Spinal cord (tissue), 10 donors: Measurements from ENCODE around the gene PRSS12. TPM values are rescaled to one million over a fixed set of nuclear protein-coding genes. Genes with fewer than 3 reads are reported as not detected.

Source experiments
- DNase-seq, 6 donors: peaks; one replicate each; pipeline versions ENCODE4 v3.0.0 to v3.0.0-alpha.2; 2013 to 2015; ENCODE audit warnings: low spot score in 6 of 6, low read depth in 4 of 6
- H3K27ac ChIP-seq: one replicate; pipeline ENCODE4 v1.5.1; 2013; ENCODE audit warnings: low read depth, low read length, control low read depth
- H3K27me3 ChIP-seq: one replicate; pipeline ENCODE4 v1.6.1; 2013; ENCODE audit warnings: low read length; ENCODE audit not compliant: control insufficient read depth, insufficient read depth
- H3K36me3 ChIP-seq: one replicate; pipeline ENCODE4 v1.6.1; 2013; ENCODE audit warnings: low read length; ENCODE audit not compliant: control insufficient read depth, insufficient read depth
- H3K4me1 ChIP-seq: one replicate; pipeline ENCODE4 v1.6.1; 2013; ENCODE audit warnings: low read length; ENCODE audit not compliant: control insufficient read depth, insufficient read depth
- H3K4me3 ChIP-seq: one replicate; pipeline ENCODE4 v1.5.1; 2013; ENCODE audit warnings: low read depth, low read length, control low read depth
- H3K9me3 ChIP-seq: one replicate; pipeline ENCODE4 v1.6.1; 2013; ENCODE audit warnings: low read length; ENCODE audit not compliant: control insufficient read depth, insufficient read depth
- WGBS: methylation state at CpG from one replicate; pipeline ENCODE4 v1.1.5; 2013; ENCODE audit warnings: missing lambda C conversion rate; ENCODE audit not compliant: insufficient coverage; 5-methylcytosine and 5-hydroxymethylcytosine counted together
- polyA plus RNA-seq, 2 donors: library from polyadenylated mRNA; unstranded; fragments of 120-200 nt; gene quantifications; one replicate each; pipeline ENCODE4 v1.2.1, GENCODE V29; 2013; ENCODE audit not compliant: insufficient read length in 2 of 2
- total RNA-seq, 2 donors: library from RNA; depleted of rRNA in 1 of 2; stranded (reverse); fragments of 120-200 nt in 1 of 2; fragments of >200 nt in 1 of 2; gene quantifications; one replicate each; pipeline versions ENCODE4 v1.2.3 to v1.2.4, GENCODE V29; 2013 to 2014
- donor health status: healthy.

PRSS12 gene
- total and polyA plus RNA-seq, 4 donors, result 12.3 to 26.7 (median 14.4) TPM

- no peak overlapping the region for H3K27ac ChIP-seq
- H3K36me3 ChIP-seq, result no peaks in the 10 kb centered on the region
- H3K4me1 ChIP-seq, result no peaks in the 10 kb centered on the region
- peak in 1 of 6 donors; percentile 70 for DNase-seq
- 100% methylated on average over 1 of the region's 3 CpGs for WGBS
- H3K27me3 ChIP-seq, result no peaks in the 10 kb centered on the region
- no peak overlapping the region for H3K4me3 ChIP-seq
- H3K9me3 ChIP-seq, result no peaks in the 10 kb centered on the region
These were observed 7.3 kb upstream of the PRSS12 start for GRCh38 chr4:118360106-118360505.

- DNase-seq, result peak in 2 of 6 donors; percentile 38 to 87
- H3K36me3 ChIP-seq, result no peaks in the 10 kb centered on the region
- H3K27me3 ChIP-seq, result peaks cover 10% of the 10 kb centered on the region
- no peaks in the 10 kb centered on the region for H3K9me3 ChIP-seq
- 60% methylated on average over 1 of the region's 2 CpGs for WGBS
- no peak overlapping the region for H3K4me3 ChIP-seq
- H3K4me1 ChIP-seq, result no peaks in the 10 kb centered on the region
- no peak overlapping the region for H3K27ac ChIP-seq
These were observed 4.8 kb upstream of the PRSS12 start for GRCh38 chr4:118357601-118358000.

GRCh38 chr4:118356731-118357130 lies 3.9 kb upstream of the PRSS12 start:
- WGBS, result no CpG with 5 or more reads among the region's 1 CpG
- no peak overlapping the region for H3K27ac ChIP-seq
- H3K27me3 ChIP-seq, result peaks cover 16% of the 10 kb centered on the region

GRCh38 chr4:118356111-118356510 lies 3.3 kb upstream of the PRSS12 start:
- 100% methylated on average over 1 of the region's 4 CpGs for WGBS

More at GRCh38 chr4:118356731-118357130, 3.9 kb upstream of the PRSS12 start:
- no peak overlapping the region for H3K4me3 ChIP-seq
- no peaks in the 10 kb centered on the region for H3K36me3 ChIP-seq
- H3K9me3 ChIP-seq, result no peaks in the 10 kb centered on the region
- DNase-seq, result no peak
- peaks cover 7% of the 10 kb centered on the region for H3K4me1 ChIP-seq

GRCh38 chr4:118354913-118355312 lies 2.1 kb upstream of the PRSS12 start:
- Histone ChIP-seq H3K9me3 (no peaks in the 10 kb centered on the region), H3K27me3 (peaks cover 19% of the 10 kb centered on the region), H3K36me3 (no peaks in the 10 kb centered on the region), H3K27ac (no peak overlapping the region), H3K4me3 (no peak overlapping the region), H3K4me1 (peaks cover 8% of the 10 kb centered on the region)
- DNase-seq, result no peak
- no CpG with 5 or more reads among the region's 2 CpGs for WGBS

More at GRCh38 chr4:118356111-118356510, 3.3 kb upstream of the PRSS12 start:
- no peak overlapping the region for H3K4me3 ChIP-seq
- no peaks in the 10 kb centered on the region for H3K9me3 ChIP-seq
- H3K4me1 ChIP-seq, result peaks cover 8% of the 10 kb centered on the region
- DNase-seq, result no peak
- H3K36me3 ChIP-seq, result no peaks in the 10 kb centered on the region
- no peak overlapping the region for H3K27ac ChIP-seq
- peaks cover 19% of the 10 kb centered on the region for H3K27me3 ChIP-seq

GRCh38 chr4:118353534-118354030 lies 779 bp upstream of the PRSS12 start:
- Histone ChIP-seq H3K27ac (no peak overlapping the region), H3K9me3 (no peaks in the 10 kb centered on the region), H3K27me3 (peaks cover 19% of the 10 kb centered on the region), H3K4me3 (no peak overlapping the region), H3K36me3 (no peaks in the 10 kb centered on the region), H3K4me1 (peaks cover 8% of the 10 kb centered on the region)
- WGBS, result 13% methylated on average over 3 of the region's 8 CpGs
- peak in 1 of 6 donors; percentile 75 for DNase-seq

GRCh38 chr4:118351851-118352827 lies 664 bp downstream of the PRSS12 start:
- peak overlapping the region; percentile 34 for H3K4me3 ChIP-seq
- H3K27me3 ChIP-seq, result peaks cover 19% of the 10 kb centered on the region
- H3K4me1 ChIP-seq, result peaks cover 8% of the 10 kb centered on the region
- peak in 2 of 6 donors; percentile 64 to 65 for DNase-seq
- WGBS, result 3% methylated on average over 78 of the region's 82 CpGs
- H3K9me3 ChIP-seq, result no peaks in the 10 kb centered on the region
- no peaks in the 10 kb centered on the region for H3K36me3 ChIP-seq
- no peak overlapping the region for H3K27ac ChIP-seq

- Histone ChIP-seq H3K27ac (no peak overlapping the region), H3K36me3 (no peaks in the 10 kb centered on the region), H3K4me1 (peaks cover 8% of the 10 kb centered on the region), H3K27me3 (peaks cover 19% of the 10 kb centered on the region), H3K4me3 (no peak overlapping the region), H3K9me3 (no peaks in the 10 kb centered on the region)
- WGBS, result no CpG with 5 or more reads among the region's 3 CpGs
- no peak for DNase-seq
These were observed 1.8 kb downstream of the PRSS12 start for GRCh38 chr4:118350961-118351360.

- Histone ChIP-seq H3K4me1 (peaks cover 8% of the 10 kb centered on the region), H3K36me3 (no peaks in the 10 kb centered on the region), H3K4me3 (no peak overlapping the region), H3K27ac (no peak overlapping the region), H3K27me3 (peaks cover 15% of the 10 kb centered on the region), H3K9me3 (no peaks in the 10 kb centered on the region)
- 86% methylated on average over 5 of the region's 5 CpGs for WGBS
- DNase-seq, result no peak
These were observed 3.9 kb downstream of the PRSS12 start for GRCh38 chr4:118348886-118349285.
